Fibroblast of lung (primary cell): ENCODE results near the gene PIK3AP1. TPM values are rescaled to one million over a fixed set of nuclear protein-coding genes. Genes with fewer than 3 reads are reported as not detected.

Source experiments
- DNase-seq, 2 donors: peaks; one replicate each; pipeline versions ENCODE4 v3.0.0 to v3.0.0-alpha.2; 2010; ENCODE audit warnings: low read depth in 2 of 2
- H2AFZ ChIP-seq: 2 replicates; pipeline ENCODE4 v1.5.1; 2012; ENCODE audit warnings: low read length, control low read depth, inconsistent platforms
- H3K27ac ChIP-seq: 2 replicates; pipeline ENCODE4 v1.5.1; 2011; ENCODE audit warnings: low read length, control low read depth; ENCODE audit not compliant: insufficient read depth
- H3K27me3 ChIP-seq: 2 replicates; pipeline ENCODE4 v1.5.1; 2011; ENCODE audit warnings: mild to moderate bottlenecking, low read length; ENCODE audit not compliant: control insufficient read depth, insufficient read depth
- H3K36me3 ChIP-seq: 2 replicates; pipeline ENCODE4 v1.5.1; 2011; ENCODE audit warnings: low read length; ENCODE audit not compliant: control insufficient read depth, insufficient read depth
- H3K4me1 ChIP-seq: 2 replicates; pipeline ENCODE4 v1.5.1; 2011; ENCODE audit warnings: low read length; ENCODE audit not compliant: control insufficient read depth, insufficient read depth; ENCODE audit errors: extremely low read depth
- H3K4me2 ChIP-seq: 2 replicates; pipeline ENCODE4 v1.5.1; 2011; ENCODE audit warnings: low read length, control low read depth; ENCODE audit not compliant: insufficient read depth; ENCODE audit errors: extremely low read depth
- H3K4me3 ChIP-seq, 4 experiments: fragments of 200-600 bp in 1 of 4; sonication (generic) in 1 of 4; replicated peaks in 1 of 4; 2 replicates each; pipeline ENCODE4 v1.5.1; 2011 to 2016; ENCODE audit warnings: low read length in 4 of 4, low read depth in 3 of 4, mild to moderate bottlenecking in 3 of 4, control low read depth in 2 of 4, inconsistent platforms in 1 of 4, mixed read lengths in 1 of 4; ENCODE audit not compliant: insufficient read depth in 1 of 4; ENCODE audit errors: control extremely low read depth in 1 of 4
- H3K79me2 ChIP-seq: 2 replicates; pipeline ENCODE4 v1.5.1; 2012; ENCODE audit warnings: mild to moderate bottlenecking, low read length, inconsistent platforms; ENCODE audit not compliant: control insufficient read depth, insufficient read depth
- H3K9ac ChIP-seq: 2 replicates; pipeline ENCODE4 v1.5.1; 2011; ENCODE audit warnings: mild to moderate bottlenecking, low read length, control low read depth; ENCODE audit not compliant: insufficient read depth
- H3K9me3 ChIP-seq: 2 replicates; pipeline ENCODE4 v1.5.1; 2012; ENCODE audit warnings: low read depth, low read length; ENCODE audit not compliant: control insufficient read depth, insufficient read depth
- H4K20me1 ChIP-seq: 2 replicates; pipeline ENCODE4 v1.5.1; 2011; ENCODE audit warnings: low read length; ENCODE audit not compliant: control insufficient read depth, insufficient read depth; ENCODE audit errors: extremely low read depth
- CTCF ChIP-seq, 2 donors: IDR thresholded peaks in 1 of 2; conservative IDR thresholded peaks in 1 of 2; 1 replicate in 1 of 2; 2 replicates in 1 of 2; pipeline ENCODE4 v1.5.1; 2011 to 2012; ENCODE audit warnings: low read length in 2 of 2, control low read depth in 1 of 2, inconsistent platforms in 1 of 2, low read depth in 1 of 2, mild to moderate bottlenecking in 1 of 2
- EZH2 ChIP-seq: IDR thresholded peaks from 2 replicates; pipeline ENCODE4 v1.5.1; 2012; ENCODE audit warnings: low read length, control low read depth, mild to moderate bottlenecking; ENCODE audit errors: missing control alignments
- polyA plus RNA-seq, 2 donors: library from polyadenylated mRNA; depleted of rRNA in 1 of 2; stranded (reverse) in 1 of 2; unstranded in 1 of 2; fragments of >200 nt; gene quantifications; 2 replicates each; pipeline ENCODE4 v1.2.1, GENCODE V29; 2011 to 2012; ENCODE audit warnings: missing spikeins in 1 of 2
- total RNA-seq: library from RNA; depleted of rRNA; stranded (reverse); fragments of >200 nt; gene quantifications from 2 replicates; pipeline ENCODE4 v1.2.1, GENCODE V29; 2014

The PIK3AP1 gene
- total and polyA plus RNA-seq, 2 donors (not counting 1 experiment from before 2014, with no cell fraction given) = 0.17 to 0.24 TPM

GRCh38 chr10:96612055-96612830 lies 108.1 kb downstream of the PIK3AP1 start:
- Histone ChIP-seq H3K4me3 (no peak overlapping the region), H3K36me3 (no peaks in the 10 kb centered on the region), H3K27me3 (peaks cover 2% of the 10 kb centered on the region), H2AFZ (no peak overlapping the region), H3K79me2 (no peaks in the 10 kb centered on the region), H3K4me2 (no peak overlapping the region), H3K9ac (no peak overlapping the region), H3K4me1 (no peaks in the 10 kb centered on the region), H4K20me1 (no peaks in the 10 kb centered on the region), H3K9me3 (no peaks in the 10 kb centered on the region), H3K27ac (no peak overlapping the region)
- TF ChIP-seq CTCF (conservative IDR thresholded peaks at IDR 0.05 in 1 of 2, IDR thresholded peaks at IDR 0.05 in 1 of 2; ENCODE audit: low read depth in 1 of 2, low read length in 2 of 2) (no peak), EZH2 (no peak)
- no peak for DNase-seq

GRCh38 chr10:96610817-96611216 lies 109.5 kb downstream of the PIK3AP1 start:
- H3K27me3 ChIP-seq = peaks cover 2% of the 10 kb centered on the region
- TF ChIP-seq CTCF (conservative IDR thresholded peaks at IDR 0.05 in 1 of 2, IDR thresholded peaks at IDR 0.05 in 1 of 2; ENCODE audit: low read depth in 1 of 2, low read length in 2 of 2) (no peak), EZH2 (no peak)
- H3K79me2 ChIP-seq = no peaks in the 10 kb centered on the region
- no peaks in the 10 kb centered on the region for H3K36me3 ChIP-seq
- no peak overlapping the region for H3K4me3 ChIP-seq
- H4K20me1 ChIP-seq = no peaks in the 10 kb centered on the region
- H3K27ac ChIP-seq = no peak overlapping the region
- H3K4me1 ChIP-seq = no peaks in the 10 kb centered on the region
- DNase-seq = no peak
- no peak overlapping the region for H2AFZ ChIP-seq
- H3K9me3 ChIP-seq = no peaks in the 10 kb centered on the region
- no peak overlapping the region for H3K9ac ChIP-seq
- no peak overlapping the region for H3K4me2 ChIP-seq

- no peaks in the 10 kb centered on the region for H3K4me1 ChIP-seq
- H3K36me3 ChIP-seq = no peaks in the 10 kb centered on the region
- DNase-seq = no peak
- H2AFZ ChIP-seq = no peak overlapping the region
- H3K4me3 ChIP-seq = no peak overlapping the region
- H3K27me3 ChIP-seq = peaks cover 2% of the 10 kb centered on the region
- no peaks in the 10 kb centered on the region for H4K20me1 ChIP-seq
- no peak overlapping the region for H3K9ac ChIP-seq
- no peaks in the 10 kb centered on the region for H3K79me2 ChIP-seq
- TF ChIP-seq EZH2 = no peak
- no peak for TF ChIP-seq CTCF (conservative IDR thresholded peaks at IDR 0.05 in 1 of 2, IDR thresholded peaks at IDR 0.05 in 1 of 2; ENCODE audit: low read depth in 1 of 2, low read length in 2 of 2)
- no peak overlapping the region for H3K27ac ChIP-seq
- no peaks in the 10 kb centered on the region for H3K9me3 ChIP-seq
- H3K4me2 ChIP-seq = no peak overlapping the region
These were observed 110.8 kb downstream of the PIK3AP1 start for GRCh38 chr10:96609510-96609909.
